HPDE6-E6E7 (cell line): ENCODE data around the gene PGS1.
"Not testable (repeated sequence)": the region's sequence is repeated elsewhere in the genome, so short reads cannot be mapped to it uniquely, and the experiment has no call there.

ENCODE experiments used
- DNase-seq: peaks from one replicate; pipeline ENCODE4 v3.0.0; 2011; ENCODE audit warnings: missing footprints; ENCODE audit errors: extremely low spot score

The PGS1 gene

DNA sequence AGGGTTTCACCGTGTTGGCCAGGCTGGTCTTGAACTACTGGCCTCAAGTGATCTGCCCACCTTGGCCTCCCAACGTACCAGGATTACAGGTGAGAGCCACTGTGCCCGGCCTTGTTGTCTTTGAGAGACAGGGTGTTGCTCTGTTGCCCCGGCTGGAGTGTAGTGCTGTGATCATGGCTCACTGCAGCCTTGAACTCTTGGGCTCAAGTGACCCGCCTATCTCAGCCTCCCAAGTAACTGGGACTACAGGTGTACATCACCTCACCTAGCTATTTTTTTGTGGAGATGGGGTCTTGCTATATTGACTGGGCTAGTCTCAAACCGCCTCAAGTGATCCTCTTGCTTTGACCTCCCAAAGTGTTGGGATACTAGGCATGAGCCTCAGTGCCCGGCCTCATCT lies 68.4 kb downstream of the PGS1 start:
- DNase-seq = no peak

- no peak for DNase-seq
Observed at GRCh38 chr17:78448356-78448993, 70.0 kb downstream of the PGS1 start.

GRCh38 chr17:78449983-78450595 lies 71.6 kb downstream of the PGS1 start:
- DNase-seq = no peak

DNA sequence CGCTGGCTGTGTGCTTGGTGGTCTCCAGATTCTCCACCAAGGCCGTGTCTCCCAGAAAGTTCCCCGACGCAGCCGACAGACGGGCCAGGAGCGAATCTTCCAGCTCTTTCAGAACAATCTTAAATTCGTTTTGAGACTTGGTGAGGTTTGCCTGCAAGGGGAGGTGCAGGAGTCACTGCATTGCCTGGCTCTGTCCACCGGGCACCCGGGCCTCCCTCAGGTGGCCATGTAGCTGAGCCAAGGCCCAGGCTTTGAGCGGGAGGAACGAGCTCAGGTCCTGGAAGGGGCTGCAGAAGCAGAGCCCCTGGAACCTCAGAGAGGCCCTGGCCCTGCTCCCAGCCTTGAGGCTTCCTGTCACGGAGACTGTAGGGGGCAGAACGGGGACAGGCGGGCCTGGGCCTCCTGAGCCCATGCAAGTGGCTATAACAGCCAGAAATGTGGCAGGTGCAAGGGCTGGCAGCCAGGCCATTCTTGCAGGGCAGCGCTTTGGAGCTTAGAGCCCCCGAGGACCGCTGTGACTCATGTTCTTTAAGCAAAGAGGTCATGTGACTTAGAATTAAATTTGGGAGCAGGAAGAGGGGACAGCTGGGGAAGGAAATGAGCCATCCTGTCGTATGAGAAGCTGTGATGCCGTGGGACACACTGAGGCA lies 72.4 kb downstream of the PGS1 start:
- no peak for DNase-seq

- no peak for DNase-seq
Observed at GRCh38 chr17:78451753-78452152, 73.3 kb downstream of the PGS1 start.

DNA sequence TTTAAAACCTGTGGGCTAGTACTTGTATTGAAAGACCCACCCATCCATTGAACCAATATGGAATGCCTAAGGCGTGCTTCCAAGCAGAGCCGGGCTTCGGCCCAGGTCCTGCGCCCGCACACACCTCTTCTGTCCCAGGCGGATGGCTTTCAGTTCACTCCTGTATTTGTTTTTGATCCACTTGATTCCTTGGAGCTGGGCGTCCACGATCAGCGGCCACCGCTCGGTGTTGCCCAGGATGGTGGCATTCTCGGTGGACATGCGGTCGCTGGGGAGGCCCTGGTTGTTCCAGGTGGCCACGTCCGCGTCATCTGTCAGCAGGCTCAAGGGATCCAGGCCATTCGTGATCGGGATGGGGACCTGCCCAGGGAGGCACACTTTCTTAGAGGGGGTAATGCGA lies 75.9 kb downstream of the PGS1 start:
- no peak for DNase-seq

DNA sequence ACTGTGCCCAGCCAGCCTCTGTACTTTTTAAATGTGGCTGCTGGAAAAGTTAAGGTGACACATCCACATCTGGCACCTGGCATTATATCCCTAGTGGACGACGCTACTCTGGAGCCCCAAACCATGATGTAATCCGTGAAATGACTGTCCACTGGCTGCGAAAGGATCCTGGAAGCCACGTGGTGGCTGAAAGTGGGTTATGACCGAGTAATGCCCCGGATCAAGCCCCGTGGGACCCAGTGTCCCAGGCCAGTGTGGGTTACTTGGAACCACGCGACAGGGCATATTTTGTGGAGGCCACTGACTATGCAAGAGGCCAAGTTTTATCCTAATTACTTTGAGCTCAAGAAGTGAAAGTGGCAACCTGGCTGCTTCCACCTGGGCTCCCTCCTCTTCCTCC lies 79.6 kb downstream of the PGS1 start:
- DNase-seq = no peak

DNA sequence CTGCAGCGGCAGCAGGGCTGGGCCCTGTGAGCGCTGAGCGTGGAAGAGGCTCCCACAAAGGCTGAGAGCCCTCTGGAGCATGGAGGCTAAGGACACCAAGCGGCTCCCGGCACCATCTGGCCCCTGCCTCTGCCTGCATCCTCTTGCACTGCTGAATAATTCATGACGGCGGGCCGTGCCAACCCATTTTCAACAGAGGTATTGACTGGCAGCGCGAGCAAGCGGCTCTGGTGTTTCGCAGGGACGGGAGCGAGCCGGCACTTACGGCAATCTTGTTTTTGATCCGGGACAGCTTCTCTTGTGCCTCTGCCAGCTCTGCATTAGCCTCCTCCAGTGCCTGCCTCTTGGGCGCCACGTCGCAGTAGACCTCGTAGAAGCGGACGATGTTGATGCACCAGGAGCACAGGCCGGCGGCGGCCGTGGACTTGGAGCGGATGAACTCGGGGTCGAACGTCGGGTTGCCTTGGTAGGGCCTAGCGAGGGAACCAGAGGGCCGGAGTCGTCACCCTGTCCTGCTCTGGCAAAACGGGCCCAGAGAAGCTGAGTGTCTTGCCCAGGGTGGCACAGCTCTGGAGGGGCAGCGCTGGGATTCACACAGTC lies 80.4 kb downstream of the PGS1 start:
- DNase-seq = no peak

- DNase-seq = no peak
Observed at GRCh38 chr17:78459696-78460095, 81.2 kb downstream of the PGS1 start.

GRCh38 chr17:78460176-78460675 lies 81.8 kb downstream of the PGS1 start:
- no peak for DNase-seq

DNA sequence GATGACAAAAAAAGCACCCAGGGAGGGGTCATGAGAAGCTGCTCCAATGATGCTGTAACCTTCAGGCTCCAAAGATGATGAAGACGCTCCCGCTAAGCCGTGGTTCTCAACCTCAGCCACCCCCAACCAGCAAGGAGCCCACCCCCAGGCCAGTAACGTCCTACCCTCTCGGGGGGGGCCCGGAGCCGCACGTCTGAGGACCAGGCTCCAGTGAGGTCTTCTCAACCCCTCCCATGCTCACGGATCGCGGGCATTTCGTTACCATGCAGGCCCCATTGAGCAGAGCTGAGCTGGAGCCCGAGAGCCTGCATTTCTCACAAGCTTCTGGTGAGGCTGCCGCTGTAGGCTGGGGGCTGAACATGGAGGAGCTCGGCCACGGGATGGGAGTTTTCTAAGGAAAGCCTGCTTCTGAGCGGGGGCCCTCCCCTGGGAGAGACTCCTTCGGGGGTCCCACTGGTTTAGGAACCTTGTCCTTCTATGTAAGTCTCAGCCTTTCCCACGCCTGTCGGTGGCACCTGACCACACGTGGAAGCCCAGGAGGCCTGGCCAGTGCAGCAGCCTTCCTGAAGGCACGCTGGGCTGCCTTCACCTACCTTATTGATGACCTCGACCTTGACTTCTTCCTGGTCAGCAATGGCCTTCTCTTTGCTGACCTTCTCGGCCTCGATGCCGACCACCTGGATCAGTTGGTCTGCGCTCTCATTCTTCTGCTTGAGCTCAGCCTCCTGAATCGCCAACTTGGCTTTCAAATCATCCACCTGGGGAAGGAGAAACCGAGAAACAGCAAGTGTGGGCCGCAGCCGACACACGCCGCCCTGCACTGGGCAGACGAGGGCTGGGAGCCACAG lies 82.7 kb downstream of the PGS1 start:
- no peak for DNase-seq

DNA sequence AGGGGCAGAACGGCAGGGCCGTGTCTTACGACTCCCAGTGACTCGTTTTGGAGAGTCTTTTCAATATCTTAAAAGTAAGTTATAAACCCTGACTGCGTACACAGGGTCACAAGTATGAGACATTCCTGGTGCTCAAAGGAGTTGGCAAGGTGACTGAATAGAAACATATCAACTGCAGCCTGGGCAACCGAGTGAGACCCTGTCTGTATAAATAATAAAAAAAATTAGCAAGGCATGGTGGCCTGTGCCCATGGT lies 83.3 kb downstream of the PGS1 start:
- no peak for DNase-seq

- DNase-seq = no peak
Observed at GRCh38 chr17:78462148-78462547, 83.7 kb downstream of the PGS1 start.

DNA sequence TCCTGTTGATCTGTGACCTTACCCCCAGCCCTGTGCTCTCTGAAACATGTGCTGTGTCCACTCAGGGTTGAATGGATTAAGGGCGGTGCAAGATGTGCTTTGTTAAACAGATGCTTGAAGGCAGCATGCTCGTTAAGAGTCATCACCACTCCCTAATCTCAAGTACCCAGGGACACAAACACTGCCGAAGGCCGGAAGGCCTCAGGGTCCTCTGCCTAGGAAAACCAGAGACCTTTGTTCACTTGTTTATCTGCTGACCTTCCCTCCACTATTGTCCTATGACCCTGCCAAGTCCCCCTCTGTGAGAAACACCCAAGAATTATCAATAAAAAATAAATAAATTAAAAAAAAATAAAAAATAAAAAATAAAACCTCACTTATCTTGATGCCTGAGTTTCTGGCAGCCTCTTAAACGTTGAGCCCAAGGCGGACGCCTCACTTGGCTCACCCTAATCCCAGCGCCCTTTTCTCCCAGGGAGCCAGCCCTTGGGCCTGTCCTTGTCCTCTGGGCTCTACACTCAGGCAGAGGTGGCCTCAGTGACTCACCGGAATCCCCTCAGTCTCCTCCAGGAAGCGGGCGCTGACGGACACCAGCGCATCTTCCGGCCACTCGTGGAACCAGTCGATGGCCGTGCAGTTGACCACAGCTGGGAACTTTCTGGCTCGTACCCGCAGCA lies 87.8 kb downstream of the PGS1 start:
- not testable (repeated sequence) for DNase-seq

GRCh38 chr17:78466786-78467715 lies 88.6 kb downstream of the PGS1 start:
- no peak for DNase-seq

DNA sequence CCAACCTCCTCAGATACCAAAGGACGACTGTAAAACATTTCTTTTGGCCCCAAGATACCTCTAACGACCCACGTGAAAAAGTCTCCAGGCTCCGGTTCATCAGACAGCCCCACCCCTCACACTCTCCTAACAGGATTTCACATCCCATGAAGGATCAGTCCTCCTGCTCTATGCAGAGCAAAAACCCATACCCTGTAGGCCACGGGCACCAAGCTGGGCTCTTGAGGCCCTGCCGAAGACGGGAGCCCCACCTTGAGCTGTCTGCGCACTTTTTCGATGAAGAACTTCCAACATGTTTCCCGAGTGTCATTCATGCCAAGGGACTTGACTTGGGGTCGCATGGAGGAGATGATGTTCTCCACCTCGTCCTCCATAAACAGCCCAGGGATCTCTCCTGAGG lies 89.9 kb downstream of the PGS1 start:
- no peak for DNase-seq

DNA sequence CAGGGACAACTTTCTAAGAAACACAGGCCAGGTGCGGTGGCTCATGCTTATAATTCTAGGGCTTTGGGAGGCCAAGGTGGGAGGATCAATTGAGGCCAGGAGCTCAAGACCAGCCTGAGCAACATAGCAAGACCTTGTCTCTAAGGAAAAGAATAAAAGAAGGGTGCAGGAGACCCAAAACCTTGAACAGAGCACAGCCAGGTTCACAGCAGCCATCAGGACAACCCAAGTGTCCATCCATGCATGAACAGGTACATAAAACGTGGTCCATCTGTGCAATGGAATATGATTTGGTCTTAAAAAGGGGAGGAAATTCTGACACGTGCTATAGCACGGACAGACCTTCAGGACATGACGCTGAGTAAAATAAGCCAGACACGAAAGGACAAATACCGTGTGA lies 91.0 kb downstream of the PGS1 start:
- DNase-seq = no peak

DNA sequence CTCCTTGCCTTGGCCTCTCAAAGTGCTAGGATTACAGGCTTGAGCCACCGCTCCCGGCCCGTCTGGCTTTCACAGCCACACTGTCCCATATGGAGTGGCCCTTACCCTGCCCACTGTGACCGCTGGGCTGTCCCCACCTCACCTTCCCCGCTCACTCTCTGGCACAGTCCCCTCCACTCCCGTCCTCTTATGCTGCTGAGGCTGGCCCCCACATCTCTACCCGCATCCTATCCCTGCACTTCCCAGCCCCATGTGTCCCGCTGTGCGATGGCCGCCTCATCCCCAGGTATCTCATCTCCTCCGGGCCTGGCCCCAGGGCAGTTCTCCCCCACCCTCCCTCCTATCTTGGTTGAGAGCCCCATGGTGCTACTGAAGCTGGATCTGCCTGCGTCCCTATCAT lies 93.2 kb downstream of the PGS1 start:
- DNase-seq = no peak

DNA sequence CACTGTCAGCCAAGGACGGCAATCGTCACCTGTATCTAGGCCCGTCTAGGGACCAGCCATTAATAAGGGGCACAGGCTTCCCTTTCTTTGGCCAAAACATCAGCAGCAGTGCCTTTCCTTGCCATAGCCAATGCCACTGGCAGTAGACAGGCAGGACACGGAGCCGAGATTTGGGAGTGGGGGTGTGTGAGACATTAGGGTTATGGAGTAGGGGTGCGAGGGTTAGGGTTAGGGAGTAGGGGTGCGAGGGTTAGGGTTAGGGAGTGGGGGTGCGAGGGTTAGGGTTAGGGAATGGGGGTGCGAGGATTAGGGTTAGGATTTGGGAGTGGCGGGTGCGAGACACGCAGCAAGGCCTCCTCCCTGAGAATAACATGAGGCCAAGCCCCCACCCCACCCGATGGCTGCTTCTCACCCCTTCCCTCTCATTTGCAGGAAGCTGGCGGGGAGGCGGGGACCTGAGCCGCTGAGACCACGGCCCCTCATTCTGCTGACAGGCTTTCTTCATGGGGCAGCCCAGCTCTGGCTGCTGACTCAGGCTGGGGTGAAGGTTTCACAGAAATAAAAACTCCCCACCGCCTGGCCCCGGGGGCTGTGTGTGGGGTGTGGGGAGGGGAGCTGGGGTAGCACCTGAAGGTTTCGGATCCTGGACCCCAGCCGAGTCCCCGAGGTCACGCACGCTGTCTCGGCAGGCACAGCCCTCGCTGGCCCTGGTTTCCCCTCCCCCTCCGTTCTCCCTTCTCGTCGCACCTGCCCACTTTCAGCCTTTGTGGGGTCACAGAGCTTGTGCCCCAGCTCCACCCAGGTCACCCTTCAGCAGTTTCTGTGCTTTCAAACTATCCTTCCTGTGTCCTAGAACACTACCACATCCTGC lies 93.8 kb downstream of the PGS1 start:
- no peak for DNase-seq
